Peyer's patch (tissue), 4 donors: ENCODE data around the gene PLEKHA7.
A peak's percentile ranks its signal among the peaks of the same experiment; 100 is the strongest.

Source experiments
- POLR2A ChIP-seq, 2 donors: fragments of 450-650 bp; IDR thresholded peaks; one replicate each; pipeline ENCODE4 v1.5.1; 2017; ENCODE audit warnings: antibody characterized with exemption in 2 of 2, mild to moderate bottlenecking in 2 of 2, moderate library complexity in 2 of 2
- TF ChIP-seq, protein P1 (sequence below), 6 experiments: fragments of 450-650 bp in 4 of 6; fragments of 200-600 bp in 2 of 6; sonication (generic) in 1 of 6; IDR thresholded peaks; one replicate each; pipeline ENCODE4 v1.5.1; 2017 to 2019; ENCODE audit warnings: antibody characterized with exemption in 6 of 6, mild to moderate bottlenecking in 3 of 6, moderate library complexity in 1 of 6

DNA sequence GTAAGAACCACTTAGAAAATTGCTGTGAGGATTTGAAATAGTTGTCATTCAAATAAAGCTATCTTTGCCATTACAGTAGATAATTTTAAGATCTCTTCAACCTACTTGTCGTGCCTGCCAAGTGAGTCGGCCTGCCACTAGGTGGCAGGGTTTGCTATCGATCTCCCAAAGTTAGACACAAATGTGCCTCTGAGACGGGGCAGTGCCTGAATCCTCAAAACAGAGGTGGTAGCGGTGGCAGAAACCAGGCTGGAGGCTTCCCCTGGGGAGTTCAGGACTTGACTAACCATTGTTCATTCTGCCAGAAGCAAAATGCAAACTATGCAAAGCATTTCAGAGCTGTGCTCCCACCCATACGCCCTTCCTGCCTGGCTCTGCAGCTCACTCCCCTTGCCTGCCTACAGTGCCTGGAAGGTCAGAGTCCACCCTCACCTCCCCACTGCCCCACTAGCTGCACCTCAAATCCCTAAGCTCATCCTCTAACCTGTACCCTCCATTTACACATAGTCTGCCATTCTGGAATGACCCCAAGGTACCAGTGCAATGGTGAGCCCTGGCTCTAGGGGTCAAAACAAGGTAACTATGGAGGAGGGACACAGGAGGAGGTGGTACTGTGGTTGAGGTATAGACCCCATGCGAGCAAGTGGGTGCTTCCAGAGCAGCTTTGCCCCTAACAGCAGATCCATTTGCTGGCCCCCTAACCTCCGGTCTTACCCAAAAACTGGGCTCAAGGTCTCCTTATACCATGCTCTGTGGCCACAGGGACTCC is 193.7 kb downstream of the PLEKHA7 start:
- TF ChIP-seq, protein P1, sequence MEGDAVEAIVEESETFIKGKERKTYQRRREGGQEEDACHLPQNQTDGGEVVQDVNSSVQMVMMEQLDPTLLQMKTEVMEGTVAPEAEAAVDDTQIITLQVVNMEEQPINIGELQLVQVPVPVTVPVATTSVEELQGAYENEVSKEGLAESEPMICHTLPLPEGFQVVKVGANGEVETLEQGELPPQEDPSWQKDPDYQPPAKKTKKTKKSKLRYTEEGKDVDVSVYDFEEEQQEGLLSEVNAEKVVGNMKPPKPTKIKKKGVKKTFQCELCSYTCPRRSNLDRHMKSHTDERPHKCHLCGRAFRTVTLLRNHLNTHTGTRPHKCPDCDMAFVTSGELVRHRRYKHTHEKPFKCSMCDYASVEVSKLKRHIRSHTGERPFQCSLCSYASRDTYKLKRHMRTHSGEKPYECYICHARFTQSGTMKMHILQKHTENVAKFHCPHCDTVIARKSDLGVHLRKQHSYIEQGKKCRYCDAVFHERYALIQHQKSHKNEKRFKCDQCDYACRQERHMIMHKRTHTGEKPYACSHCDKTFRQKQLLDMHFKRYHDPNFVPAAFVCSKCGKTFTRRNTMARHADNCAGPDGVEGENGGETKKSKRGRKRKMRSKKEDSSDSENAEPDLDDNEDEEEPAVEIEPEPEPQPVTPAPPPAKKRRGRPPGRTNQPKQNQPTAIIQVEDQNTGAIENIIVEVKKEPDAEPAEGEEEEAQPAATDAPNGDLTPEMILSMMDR (IDR thresholded peaks at IDR 0.05) = peak; percentile 28 to 82 (median 78)
- no peak for TF ChIP-seq POLR2A (IDR thresholded peaks at IDR 0.05)
